Testis (tissue), 3 donors: ENCODE results near the gene NCR3LG1. TPM values are rescaled to one million over a fixed set of nuclear protein-coding genes. Genes with fewer than 3 reads are reported as not detected.

Source experiments
- DNase-seq: peaks from one replicate; pipeline ENCODE4 v3.0.0-alpha.2; 2019
- H3K27ac ChIP-seq, 2 donors: fragments of 200-600 bp; sonication (generic); one replicate each; pipeline ENCODE4 v1.5.1; 2019
- H3K27me3 ChIP-seq: fragments of 200-600 bp; sonication (generic); one replicate; pipeline ENCODE4 v1.5.1; 2019
- H3K36me3 ChIP-seq: fragments of 200-600 bp; sonication (generic); one replicate; pipeline ENCODE4 v1.5.1; 2017; ENCODE audit warnings: low read depth; ENCODE audit errors: missing control alignments
- H3K4me1 ChIP-seq: fragments of 200-600 bp; sonication (generic); one replicate; pipeline ENCODE4 v1.5.1; 2019
- H3K4me3 ChIP-seq, 2 donors: fragments of 200-600 bp; sonication (generic); one replicate each; pipeline ENCODE4 v1.5.1; 2017 to 2019
- H3K9me3 ChIP-seq: fragments of 200-600 bp; sonication (generic); one replicate; pipeline ENCODE4 v1.5.1; 2017
- POLR2A ChIP-seq: fragments of 450-650 bp; IDR thresholded peaks from one replicate; pipeline ENCODE4 v1.6.1; 2017; ENCODE audit warnings: antibody characterized with exemption, mild to moderate bottlenecking, moderate library complexity
- WGBS, 2 donors: methylation state at CpG; one replicate each; pipeline ENCODE4 v1.1.5; 2018; 5-methylcytosine and 5-hydroxymethylcytosine counted together
- intact Hi-C: fragments of 100-400 bp; cut with DNase I; formaldehyde crosslinking; loops from one replicate; pipeline ENCODE4 v1.15.1; 2023; ENCODE audit warnings: low total_unique reads
- polyA plus RNA-seq: library from polyadenylated mRNA; stranded (reverse); fragments of 350-450 nt; fragmentation: Illumina TruSeq; extraction: RNeasy Lipid Tissue Mini Kit (QIAGEN cat#74804); gene quantifications from one replicate; pipeline ENCODE4 v1.2.3, GENCODE V29; 2014; ENCODE audit warnings: low read depth, low replicate concordance; ENCODE audit not compliant: insufficient read depth
- total RNA-seq, 2 donors: library from RNA; depleted of rRNA; stranded (reverse); fragments of >200 nt; gene quantifications; one replicate each; pipeline ENCODE4 v1.2.3, GENCODE V29; 2016
- TF ChIP-seq, protein P1 (sequence below), 3 experiments: fragments of 450-650 bp in 2 of 3; fragments of 200-600 bp in 1 of 3; sonication (generic) in 1 of 3; IDR thresholded peaks; one replicate each; pipeline ENCODE4 v1.5.1; 2016 to 2019; ENCODE audit warnings: antibody characterized with exemption in 3 of 3, mild to moderate bottlenecking in 2 of 3, moderate library complexity in 1 of 3

The NCR3LG1 gene
- total and polyA plus RNA-seq, 3 donors from 2014 or later, result 5.0 to 10.0 (median 9.3) TPM

DNA sequence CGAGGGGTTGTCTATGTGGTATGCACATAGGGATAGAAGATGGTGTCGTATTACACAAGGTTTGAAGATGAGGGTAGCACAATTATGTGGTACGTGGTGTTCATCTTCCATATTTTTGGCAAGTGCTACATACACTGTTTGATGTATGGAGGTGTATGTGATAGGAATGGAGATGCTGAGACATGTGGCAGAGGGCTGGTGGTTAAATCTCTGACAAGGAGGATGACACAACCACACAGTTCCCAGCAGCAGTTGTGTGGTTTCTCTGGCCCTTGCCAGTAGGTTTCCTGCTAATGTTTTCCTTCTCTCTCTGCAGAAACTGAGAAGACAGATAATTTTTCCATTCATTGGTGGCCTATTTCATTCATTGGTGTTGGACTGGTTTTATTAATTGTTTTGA lies 17.0 kb downstream of the NCR3LG1 start:
- Histone ChIP-seq H3K36me3 (no peaks in the 10 kb centered on the region), H3K4me1 (no peaks in the 10 kb centered on the region), H3K27ac (no peak overlapping the region), H3K4me3 (no peak overlapping the region), H3K9me3 (no peaks in the 10 kb centered on the region), H3K27me3 (no peaks in the 10 kb centered on the region)
- 93 to 97% methylated on average over 3 of the region's 3 CpGs for WGBS, 2 donors
- no peak for DNase-seq
- intact Hi-C loops, result no loop called here
- no peak for TF ChIP-seq POLR2A
- TF ChIP-seq, protein P1, sequence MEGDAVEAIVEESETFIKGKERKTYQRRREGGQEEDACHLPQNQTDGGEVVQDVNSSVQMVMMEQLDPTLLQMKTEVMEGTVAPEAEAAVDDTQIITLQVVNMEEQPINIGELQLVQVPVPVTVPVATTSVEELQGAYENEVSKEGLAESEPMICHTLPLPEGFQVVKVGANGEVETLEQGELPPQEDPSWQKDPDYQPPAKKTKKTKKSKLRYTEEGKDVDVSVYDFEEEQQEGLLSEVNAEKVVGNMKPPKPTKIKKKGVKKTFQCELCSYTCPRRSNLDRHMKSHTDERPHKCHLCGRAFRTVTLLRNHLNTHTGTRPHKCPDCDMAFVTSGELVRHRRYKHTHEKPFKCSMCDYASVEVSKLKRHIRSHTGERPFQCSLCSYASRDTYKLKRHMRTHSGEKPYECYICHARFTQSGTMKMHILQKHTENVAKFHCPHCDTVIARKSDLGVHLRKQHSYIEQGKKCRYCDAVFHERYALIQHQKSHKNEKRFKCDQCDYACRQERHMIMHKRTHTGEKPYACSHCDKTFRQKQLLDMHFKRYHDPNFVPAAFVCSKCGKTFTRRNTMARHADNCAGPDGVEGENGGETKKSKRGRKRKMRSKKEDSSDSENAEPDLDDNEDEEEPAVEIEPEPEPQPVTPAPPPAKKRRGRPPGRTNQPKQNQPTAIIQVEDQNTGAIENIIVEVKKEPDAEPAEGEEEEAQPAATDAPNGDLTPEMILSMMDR (IDR thresholded peaks at IDR 0.05), result no peak

DNA sequence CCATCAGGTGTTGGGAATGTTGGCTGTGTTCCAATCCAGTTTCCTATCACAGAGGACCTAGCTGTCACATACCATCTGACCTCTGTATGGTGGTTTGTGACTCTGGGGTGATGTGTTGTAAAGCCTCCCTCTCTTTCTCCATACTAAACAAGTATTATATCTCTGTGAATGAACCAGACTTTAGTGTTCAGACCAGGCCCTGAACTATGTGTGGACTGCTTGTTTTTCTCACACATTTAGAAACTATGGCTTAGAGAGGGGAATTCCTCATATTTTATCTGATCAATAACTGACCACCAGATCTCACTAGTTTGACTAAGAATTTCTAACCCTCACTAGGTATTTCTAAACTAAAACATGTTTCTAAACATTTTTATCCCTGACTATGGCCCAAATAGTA lies 17.5 kb downstream of the NCR3LG1 start:
- Histone ChIP-seq H3K4me1 (no peaks in the 10 kb centered on the region), H3K9me3 (no peaks in the 10 kb centered on the region), H3K27ac (no peak overlapping the region), H3K36me3 (no peaks in the 10 kb centered on the region), H3K4me3 (no peak overlapping the region), H3K27me3 (no peaks in the 10 kb centered on the region)
- TF ChIP-seq POLR2A, result no peak
- TF ChIP-seq, protein P1 (IDR thresholded peaks at IDR 0.05), result no peak
- no peak for DNase-seq
- intact Hi-C loops, result no loop called here

DNA sequence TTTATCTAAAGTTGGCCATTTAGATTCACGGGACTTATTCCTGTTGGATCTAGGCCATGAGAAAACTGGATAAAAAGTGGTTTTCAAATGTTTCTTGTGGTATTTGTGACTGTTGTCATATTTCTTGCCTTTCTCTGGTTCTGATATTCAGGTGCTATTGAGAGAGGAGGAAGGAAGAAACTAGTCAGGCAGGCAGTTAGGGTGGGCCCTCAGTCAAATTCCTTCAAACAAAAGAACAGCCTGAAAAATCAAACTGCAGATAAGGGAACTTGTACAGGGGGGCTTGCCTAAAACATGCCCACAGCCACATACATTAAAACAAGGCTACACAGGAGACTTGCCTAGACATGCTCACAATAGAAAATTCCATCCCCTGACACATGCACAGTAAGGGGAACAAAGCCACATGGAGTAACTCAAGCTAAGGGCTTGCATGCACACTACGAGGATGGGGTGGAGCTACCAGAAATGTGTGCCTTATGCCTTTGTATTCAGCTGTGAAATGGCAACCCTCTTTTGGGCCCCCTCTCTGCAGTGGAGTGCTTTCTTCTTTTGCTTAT lies 18.2 kb downstream of the NCR3LG1 start:
- no peak for TF ChIP-seq POLR2A
- TF ChIP-seq, protein P1 (IDR thresholded peaks at IDR 0.05), result no peak
- no peaks in the 10 kb centered on the region for H3K36me3 ChIP-seq
- no peaks in the 10 kb centered on the region for H3K27me3 ChIP-seq
- intact Hi-C loops, result no loop called here
- H3K27ac ChIP-seq, result no peak overlapping the region
- no peak for DNase-seq
- 78 to 84% methylated on average over 2 of the region's 2 CpGs for WGBS, 2 donors
- no peaks in the 10 kb centered on the region for H3K4me1 ChIP-seq
- H3K4me3 ChIP-seq, result no peak overlapping the region
- H3K9me3 ChIP-seq, result no peaks in the 10 kb centered on the region

DNA sequence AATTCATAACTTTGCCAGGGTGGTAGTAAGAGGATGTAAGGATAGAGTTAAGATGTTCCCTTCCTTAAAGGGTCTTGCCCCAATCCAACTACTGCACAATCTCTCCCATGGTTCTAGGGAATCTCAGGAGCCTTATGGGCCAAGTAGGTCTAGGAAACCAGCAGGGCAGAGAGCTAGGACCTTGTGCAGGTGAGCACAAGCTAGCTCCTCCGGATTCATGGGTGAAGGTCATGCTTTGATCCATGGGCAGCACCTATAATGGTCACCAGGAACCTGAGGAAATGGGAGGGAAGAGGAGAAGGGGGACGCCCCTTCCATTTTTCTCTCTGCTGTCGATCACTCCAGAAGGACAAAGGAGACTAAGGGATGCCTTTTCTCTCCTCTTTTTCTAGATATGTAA lies 20.0 kb downstream of the NCR3LG1 start:
- intact Hi-C loops, result no loop called here
- H3K27ac ChIP-seq, result no peak overlapping the region
- H3K27me3 ChIP-seq, result no peaks in the 10 kb centered on the region
- no peaks in the 10 kb centered on the region for H3K4me1 ChIP-seq
- H3K36me3 ChIP-seq, result no peaks in the 10 kb centered on the region
- no peaks in the 10 kb centered on the region for H3K9me3 ChIP-seq
- no peak for TF ChIP-seq POLR2A
- TF ChIP-seq, protein P1 (IDR thresholded peaks at IDR 0.05), result no peak
- 56 to 76% methylated on average over 3 of the region's 3 CpGs for WGBS, 2 donors
- DNase-seq, result no peak
- no peak overlapping the region for H3K4me3 ChIP-seq

DNA sequence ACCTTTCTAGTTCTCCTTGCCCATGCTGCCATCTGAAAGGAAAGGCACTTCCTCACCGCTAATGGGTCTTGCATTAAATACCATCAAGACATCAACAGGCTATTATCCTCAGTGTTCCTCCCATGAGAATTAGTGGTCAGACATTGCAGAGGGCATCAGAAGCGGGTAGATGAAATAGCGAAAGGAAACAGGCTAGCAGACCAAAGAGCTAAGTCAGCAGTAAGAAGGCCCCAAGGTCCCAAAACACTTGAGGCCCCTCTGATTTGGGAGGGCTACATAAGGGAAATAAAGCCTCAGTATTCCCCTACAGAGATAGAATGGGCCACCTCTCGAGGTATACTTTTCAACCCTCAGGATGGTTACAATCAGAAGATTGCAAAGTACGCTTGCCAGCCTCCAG lies 23.9 kb downstream of the NCR3LG1 start:
- 90 to 92% methylated on average over 5 of the region's 5 CpGs for WGBS, 2 donors
- no peaks in the 10 kb centered on the region for H3K27me3 ChIP-seq
- no peaks in the 10 kb centered on the region for H3K9me3 ChIP-seq
- H3K4me1 ChIP-seq, result no peaks in the 10 kb centered on the region
- H3K27ac ChIP-seq, result no peak overlapping the region
- intact Hi-C loops, result no loop called here
- no peak overlapping the region for H3K4me3 ChIP-seq
- no peak for DNase-seq
- no peaks in the 10 kb centered on the region for H3K36me3 ChIP-seq
- TF ChIP-seq, protein P1 (IDR thresholded peaks at IDR 0.05), result no peak
- no peak for TF ChIP-seq POLR2A
